ENCODE results near the gene UCK1. TPM values are rescaled to one million over a fixed set of nuclear protein-coding genes. Genes with fewer than 3 reads are reported as not detected.

The UCK1 gene
- total and polyA plus RNA-seq, 2 of the 8 experiments (the other 6 are each of a cell fraction or from before 2014, with no cell fraction given), result 35.1 to 42.0 TPM

DNA sequence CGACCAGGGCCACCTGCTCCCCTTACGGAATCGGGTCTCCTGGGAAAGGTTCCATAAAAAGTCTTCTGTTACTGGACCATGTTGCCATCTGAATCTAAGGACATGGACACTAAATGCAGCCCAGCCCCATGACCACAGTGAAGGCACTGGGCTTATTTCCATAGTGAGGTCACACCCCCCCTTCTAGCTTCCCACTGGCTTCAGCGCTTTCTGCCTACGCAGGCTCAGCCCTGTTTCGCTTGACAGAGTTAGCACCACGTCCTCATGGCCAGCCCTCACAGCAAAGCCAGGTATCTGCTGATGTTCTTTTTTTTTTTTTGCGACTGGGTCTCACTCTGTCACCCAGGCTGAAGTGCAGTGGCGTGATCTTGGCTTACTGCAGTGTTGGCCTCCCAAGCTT lies 14.1 kb downstream of the UCK1 start:
- H3K18ac ChIP-seq (ENCODE audit: extremely low read depth, low read length), result no peak overlapping the region
- no peaks in the 10 kb centered on the region for H3K27me3 ChIP-seq (replicated peaks in 1 of 4; ENCODE audit: control insufficient read depth in 3 of 4, extremely low read depth in 1 of 4, insufficient read depth in 3 of 4, low read length in 3 of 4)
- ChIA-PET POLR2A (ENCODE audit: partially characterized antibody) (interaction anchor here (3.6 kb wide), 1 partner anchor 11 kb away, joined by 22 read pairs; no protein-coding TSS in a partner anchor), CTCF (ENCODE audit: partially characterized antibody) (no interaction called here)
- no peak overlapping the region for H2BK20ac ChIP-seq (ENCODE audit: low read length)
- H2BK120ac ChIP-seq (replicated peaks; ENCODE audit: low read depth, low read length), result no peak overlapping the region
- H3K4me2 ChIP-seq (ENCODE audit: insufficient read depth in 1 of 2, low read depth in 2 of 2, low read length in 2 of 2), result no peak overlapping the region
- TF ChIP-seq NANOG (IDR thresholded peaks at IDR 0.05; ENCODE audit: insufficient read depth, low read depth, low read length, poor library complexity, severe bottlenecking), result no peak
- no peak overlapping the region for H3K56ac ChIP-seq (replicated peaks; ENCODE audit: insufficient read length, low read depth, low read length)
- no peak overlapping the region for H3K4ac ChIP-seq (replicated peaks; ENCODE audit: insufficient read length, low read depth, low read length)
- H3K36me3 ChIP-seq (ENCODE audit: control insufficient read depth in 2 of 4, insufficient read depth in 4 of 4, low read length in 3 of 4), result peaks cover 25 to 66% (median 49%) of the 10 kb centered on the region in 4 experiments
- no peak for DNase-seq (ENCODE audit: low read depth in 1 of 2, low spot score in 2 of 2)
- no peak overlapping the region for H3K4me3 ChIP-seq (ENCODE audit: extremely low read depth in 1 of 4, insufficient read depth in 2 of 4, low read depth in 3 of 4, low read length in 4 of 4)
- H2BK15ac ChIP-seq (ENCODE audit: low read length), result no peak overlapping the region
- no peak overlapping the region for H3K14ac ChIP-seq (ENCODE audit: insufficient read length)
- no peak overlapping the region for H4K8ac ChIP-seq (ENCODE audit: extremely low read depth, insufficient read depth, low read length)
- H2BK12ac ChIP-seq (ENCODE audit: low read depth, low read length), result no peak overlapping the region
- no peaks in the 10 kb centered on the region for H3K79me2 ChIP-seq (ENCODE audit: control insufficient read depth in 1 of 2, insufficient read depth in 2 of 2, low read length in 2 of 2)
- no peaks in the 10 kb centered on the region for H3K23me2 ChIP-seq (ENCODE audit: low read depth, low read length)
- H4K91ac ChIP-seq (replicated peaks; ENCODE audit: insufficient read length, low read length), result no peak overlapping the region
- no peak for FAIRE-seq
- H4K5ac ChIP-seq (ENCODE audit: insufficient read length, low read depth, low read length), result no peak overlapping the region
- H3K79me1 ChIP-seq (ENCODE audit: low read depth, low read length), result no peaks in the 10 kb centered on the region
- no peak overlapping the region for H2AK5ac ChIP-seq (ENCODE audit: low read depth, low read length)
- H2AFZ ChIP-seq (ENCODE audit: low read length), result no peak overlapping the region
- H2BK5ac ChIP-seq (ENCODE audit: low read depth, low read length), result no peak overlapping the region
- H4K20me1 ChIP-seq (replicated peaks in 1 of 2; ENCODE audit: control insufficient read depth in 1 of 2, insufficient read depth in 2 of 2, low read length in 2 of 2), result peaks cover 1 to 3% of the 10 kb centered on the region in 2 experiments
- H3K23ac ChIP-seq (ENCODE audit: insufficient read length), result no peak overlapping the region
- no peak overlapping the region for H3K9ac ChIP-seq (replicated peaks in 1 of 4; ENCODE audit: extremely low read depth in 1 of 4, low read depth in 3 of 4, low read length in 3 of 4)
- peaks cover 3 to 5% of the 10 kb centered on the region in 2 experiments; a peak in 2 of 4 replicates for H3K9me3 ChIP-seq (ENCODE audit: insufficient read depth in 2 of 2, low read depth in 1 of 2, low read length in 1 of 2)
- WGBS, 2 experiments (ENCODE audit: extremely low coverage in 1 of 2, insufficient coverage in 1 of 2, insufficient read length in 1 of 2, insufficient replicate concordance in 2 of 2, low coverage in 1 of 2, low lambda C conversion rate in 2 of 2, missing lambda C conversion rate in 1 of 2), result 96% methylated on average over 9 of the region's 9 CpGs; no CpG with 5 or more reads in 1 of the 2 experiments
- no peaks in the 10 kb centered on the region for H3K4me1 ChIP-seq (replicated peaks in 1 of 4; ENCODE audit: control insufficient read depth in 3 of 4, insufficient read depth in 4 of 4, low read length in 3 of 4)
- no peak overlapping the region for H3K27ac ChIP-seq (ENCODE audit: low read depth, low read length)

All from H1 (cell line).